HepG2 (cell line): ENCODE data around the gene CCDC178. TPM values are rescaled to one million over a fixed set of nuclear protein-coding genes. Genes with fewer than 3 reads are reported as not detected.

ENCODE experiments used
- ATAC-seq: fragments of 200-7000 bp; cut with Tn5 transposase; 3 replicates; pipeline ENCODE4 v1.9.1; 2020; ENCODE audit warnings: mild to moderate bottlenecking, moderate library complexity
- BruUV-seq: library from RNA; stranded (reverse); fragments of 400-500 nt; replicated peaks from 2 replicates; lab custom pipeline; 2021; lab: Mats Ljungman, UMichigan
- CTCF ChIA-PET: fragments of 300-600 bp; formaldehyde crosslinking; extraction: SDS; loops from one replicate; lab custom pipeline; 2021; ENCODE audit warnings: low total read pairs, inconsistent platforms, low intra/inter-chr PET ratio; lab: Yijun Ruan, JAX
- POLR2A ChIA-PET: fragments of 350-600 bp; sonication (Branson Sonifier 250); formaldehyde crosslinking; loops from one replicate; lab custom pipeline; 2020; ENCODE audit warnings: antibody characterized with exemption, inconsistent platforms; lab: Yijun Ruan, JAX
- DNase-seq: peaks from one replicate; pipeline ENCODE4 v3.0.0-alpha.2; 2015; ENCODE audit warnings: low spot score
- FAIRE-seq: peaks from 3 replicates; lab custom pipeline; 2011; peaks lifted over from hg19 to GRCh38; lab: Jason Lieb, UNC
- H2AFZ ChIP-seq: one replicate; pipeline ENCODE4 v1.6.1; 2011; ENCODE audit warnings: low read length, inconsistent platforms
- H3K27ac ChIP-seq: fragments of 300-600 bp; 3 replicates; pipeline ENCODE4 v1.8.0; 2011; ENCODE audit warnings: mixed run types, mild to moderate bottlenecking, mixed read lengths, low read length, inconsistent platforms; ENCODE audit not compliant: insufficient read depth; ENCODE audit errors: extremely low read length
- H3K27me3 ChIP-seq, 2 experiments: fragments of 200-600 bp in 1 of 2; 2 replicates in 1 of 2; 3 replicates in 1 of 2; pipeline versions ENCODE4 v1.6.0 to v1.8.0; 2011; ENCODE audit warnings: low read length in 2 of 2, mild to moderate bottlenecking in 2 of 2, moderate library complexity in 2 of 2, inconsistent platforms in 1 of 2; ENCODE audit not compliant: insufficient read depth in 2 of 2, control insufficient read depth in 1 of 2
- H3K36me3 ChIP-seq, 2 experiments: fragments of 200-600 bp in 1 of 2; replicated peaks in 1 of 2; 2 replicates in 1 of 2; 3 replicates in 1 of 2; pipeline versions ENCODE4 v1.5.1 to v1.8.0; 2011; ENCODE audit warnings: low read length in 2 of 2, inconsistent platforms in 1 of 2; ENCODE audit not compliant: insufficient read depth in 2 of 2, control insufficient read depth in 1 of 2
- H3K4me1 ChIP-seq: 2 replicates; pipeline ENCODE4 v1.5.1; 2012; ENCODE audit warnings: low read length, inconsistent platforms; ENCODE audit not compliant: insufficient read depth
- H3K4me2 ChIP-seq: 2 replicates; pipeline ENCODE4 v1.6.0; 2011; ENCODE audit warnings: low read depth, low read length, inconsistent platforms
- H3K4me3 ChIP-seq, 3 experiments: fragments of 200-600 bp in 1 of 3; sonication (generic), shearing (Covaris generic) in 1 of 3; replicated peaks in 1 of 3; 2 replicates each; pipeline ENCODE4 v1.5.1; 2011 to 2016; ENCODE audit warnings: low read length in 3 of 3, inconsistent platforms in 2 of 3, low read depth in 2 of 3, mild to moderate bottlenecking in 2 of 3, control low read depth in 1 of 3, mixed read lengths in 1 of 3; ENCODE audit not compliant: insufficient read depth in 1 of 3
- H3K79me2 ChIP-seq: one replicate; pipeline ENCODE4 v1.6.1; 2011; ENCODE audit warnings: low read length, inconsistent platforms; ENCODE audit not compliant: insufficient read depth
- H3K9ac ChIP-seq: 2 replicates; pipeline ENCODE4 v1.6.0; 2011; ENCODE audit warnings: mild to moderate bottlenecking, low read depth, low read length, inconsistent platforms; ENCODE audit not compliant: insufficient read depth
- H3K9me3 ChIP-seq: 2 replicates; pipeline ENCODE4 v1.5.1; 2012; ENCODE audit warnings: mild to moderate bottlenecking, low read length
- H4K20me1 ChIP-seq: 2 replicates; pipeline ENCODE4 v1.6.0; 2011; ENCODE audit warnings: inconsistent platforms, mild to moderate bottlenecking, low read length, moderate library complexity; ENCODE audit not compliant: insufficient read depth
- FLYWCH1 ChIP-seq: sonication (generic); formaldehyde crosslinking; IDR thresholded peaks from 2 replicates; pipeline ENCODE4 v1.8.1; 2023; ENCODE audit warnings: mild to moderate bottlenecking, missing genetic modification reagents
- MTF1 ChIP-seq: sonication (generic); formaldehyde crosslinking; IDR thresholded peaks from 2 replicates; pipeline ENCODE4 v1.5.0; 2020; ENCODE audit warnings: missing genetic modification reagents
- NFKB2 ChIP-seq: sonication (generic); formaldehyde crosslinking; IDR thresholded peaks from 2 replicates; pipeline ENCODE4 v1.4.0; 2020; ENCODE audit warnings: missing genetic modification reagents, borderline replicate concordance
- RXRB ChIP-seq: IDR thresholded peaks from 2 replicates; pipeline ENCODE4 v1.6.1; 2016; ENCODE audit warnings: borderline replicate concordance, missing genetic modification reagents, missing compliant biosample characterization
- TFDP1 ChIP-seq: IDR thresholded peaks from 2 replicates; pipeline ENCODE4 v1.6.1; 2016; ENCODE audit warnings: missing compliant biosample characterization, missing genetic modification reagents, borderline replicate concordance
- THRA ChIP-seq: sonication (generic); formaldehyde crosslinking; IDR thresholded peaks from 2 replicates; pipeline ENCODE4 v1.4.0; 2020; ENCODE audit warnings: missing genetic modification reagents, borderline replicate concordance
- ZNF354B ChIP-seq: sonication (generic); formaldehyde crosslinking; IDR thresholded peaks from 2 replicates; pipeline ENCODE4 v1.8.0; 2022; ENCODE audit warnings: mild to moderate bottlenecking, missing genetic modification reagents
- ZNF362 ChIP-seq: sonication (generic); formaldehyde crosslinking; IDR thresholded peaks from 2 replicates; pipeline ENCODE4 v1.4.0; 2020; ENCODE audit warnings: missing genetic modification reagents, mild to moderate bottlenecking, borderline replicate concordance
- ZNF451 ChIP-seq: sonication (generic); formaldehyde crosslinking; IDR thresholded peaks from 2 replicates; pipeline ENCODE4 v1.5.0; 2020; ENCODE audit warnings: mild to moderate bottlenecking, missing genetic modification reagents
- ZSCAN12 ChIP-seq: sonication (generic); formaldehyde crosslinking; IDR thresholded peaks from 2 replicates; pipeline ENCODE4 v1.9.0; 2021; ENCODE audit warnings: mild to moderate bottlenecking, missing genetic modification reagents
- WGBS: methylation state at CpG from one replicate; pipeline ENCODE4 v1.1.6; 2017; ENCODE audit warnings: low lambda C conversion rate; 5-methylcytosine and 5-hydroxymethylcytosine counted together
- in situ Hi-C: cut with HindIII; loops from 2 replicates; pipeline ENCODE4 v1.10.0; 2017; ENCODE audit warnings: low pct_unique_long_range_greater_than_20kb; ENCODE audit not compliant: extremely low pct_ligation_motif_present
- intact Hi-C: fragments of 100-400 bp; cut with micrococcal nuclease; formaldehyde crosslinking; loops from one replicate; pipeline ENCODE4 v1.10.0; 2022; ENCODE audit not compliant: unreplicated experiment
- polyA plus RNA-seq, 8 experiments: library from polyadenylated mRNA; depleted of rRNA in 3 of 8; stranded (reverse) in 7 of 8; unstranded in 1 of 8; fragments of >200 nt; fragmentation: Illumina TruSeq in 4 of 8; extraction: Trizol in 4 of 8; gene quantifications; 2 replicates each; pipeline versions ENCODE4 v1.2.1 to v1.2.3, GENCODE V29; 2011 to 2016; ENCODE audit warnings: low read depth in 4 of 8, missing spikeins in 1 of 8, mixed read lengths in 1 of 8; ENCODE audit not compliant: insufficient read depth in 1 of 8
- total RNA-seq, 5 experiments: library from RNA; depleted of rRNA; stranded (reverse); fragments of >200 nt; fragmentation: Illumina TruSeq; extraction: Trizol; gene quantifications; 2 replicates each; pipeline ENCODE4 v1.2.3, GENCODE V29; 2016; ENCODE audit warnings: low read depth in 1 of 5

The CCDC178 gene
- total and polyA plus RNA-seq, 2 of the 13 experiments (the other 11 are each of a cell fraction or from before 2014, with no cell fraction given) = not detected

GRCh38 chr18:32889615-32890593 is 550.6 kb downstream of the CCDC178 start:
- Histone ChIP-seq H3K9me3 (no peaks in the 10 kb centered on the region), H2AFZ (no peak overlapping the region), H3K79me2 (no peaks in the 10 kb centered on the region), H3K4me3 (no peak overlapping the region), H4K20me1 (no peaks in the 10 kb centered on the region), H3K36me3 (no peaks in the 10 kb centered on the region), H3K4me2 (no peak overlapping the region), H3K4me1 (peaks cover 29% of the 10 kb centered on the region), H3K27ac (no peak overlapping the region), H3K27me3 (no peaks in the 10 kb centered on the region), H3K9ac (no peak overlapping the region)
- TF ChIP-seq ZNF362 (CRISPR knock-in tag) (0 out of 2 replicates have a peak, but pooled peaks have one; percentile 10), RXRB (CRISPR knock-in tag) (no peak)
- ATAC-seq = no peak
- FAIRE-seq = no peak
- CTCF ChIA-PET = no interaction called here
- no peak for DNase-seq
- in situ Hi-C loops (no loop called here), intact Hi-C loops (loop anchor here (5.0 kb wide), 1 partner anchor 123 kb away; no protein-coding TSS in a partner anchor)
- POLR2A ChIA-PET = no interaction called here
- 92% methylated on average over 8 of the region's 8 CpGs for WGBS
- no TSS peak for BruUV-seq

- intact Hi-C loops = no loop called here
- no peak for FAIRE-seq
- TF ChIP-seq MTF1 (CRISPR knock-in tag) = no peak
- TF ChIP-seq ZNF451 (CRISPR knock-in tag) = no peak
- TF ChIP-seq TFDP1 (CRISPR knock-in tag) = no peak
- no peak for TF ChIP-seq ZSCAN12 (CRISPR knock-in tag)
- no peak for TF ChIP-seq NFKB2 (CRISPR knock-in tag)
- TF ChIP-seq FLYWCH1 (CRISPR knock-in tag) = no peak
- no peak for TF ChIP-seq ZNF354B (CRISPR knock-in tag)
- no peak for TF ChIP-seq THRA (CRISPR knock-in tag)
Observed at GRCh38 chr18:32888306-32888705, 552.2 kb downstream of the CCDC178 start.

More at GRCh38 chr18:32888306-32888705, 552.2 kb downstream of the CCDC178 start:
- CTCF ChIA-PET = no interaction called here
- DNase-seq = no peak
- no peak overlapping the region for H3K4me3 ChIP-seq
- H3K27me3 ChIP-seq = no peaks in the 10 kb centered on the region; a peak in 1 of 5 replicates
- H3K4me2 ChIP-seq = no peak overlapping the region; the same call in 1 of the 2 replicates
- no peak overlapping the region for H2AFZ ChIP-seq
- ATAC-seq = no peak
- H3K9me3 ChIP-seq = no peaks in the 10 kb centered on the region
- no peaks in the 10 kb centered on the region for H3K36me3 ChIP-seq
- in situ Hi-C loops = no loop called here
- H3K4me1 ChIP-seq = peaks cover 29% of the 10 kb centered on the region
- WGBS = 23% methylated on average over 2 of the region's 2 CpGs
- no peaks in the 10 kb centered on the region for H4K20me1 ChIP-seq
- H3K9ac ChIP-seq = no peak overlapping the region
- H3K79me2 ChIP-seq = no peaks in the 10 kb centered on the region
- H3K27ac ChIP-seq = no peak overlapping the region
- BruUV-seq = no TSS peak
- POLR2A ChIA-PET = no interaction called here
